NCI-H2029 treated with DMSO at 0.1 percent for 48 hours (cell line): Measurements from ENCODE around the gene SLC4A5.
"Not testable (repeated sequence)": the region's sequence is repeated elsewhere in the genome, so short reads cannot be mapped to it uniquely, and the experiment has no call there.

Source experiments
- DNase-seq: peaks from one replicate; lab custom pipeline; 2025; lab: John Stamatoyannopoulos, UW

Gene SLC4A5

GRCh38 chr2:74367789-74368188, 24.6 kb upstream of the SLC4A5 start:
- no peak for DNase-seq

- no peak for DNase-seq
These were observed 22.8 kb upstream of the SLC4A5 start for GRCh38 chr2:74366036-74366435.

DNA sequence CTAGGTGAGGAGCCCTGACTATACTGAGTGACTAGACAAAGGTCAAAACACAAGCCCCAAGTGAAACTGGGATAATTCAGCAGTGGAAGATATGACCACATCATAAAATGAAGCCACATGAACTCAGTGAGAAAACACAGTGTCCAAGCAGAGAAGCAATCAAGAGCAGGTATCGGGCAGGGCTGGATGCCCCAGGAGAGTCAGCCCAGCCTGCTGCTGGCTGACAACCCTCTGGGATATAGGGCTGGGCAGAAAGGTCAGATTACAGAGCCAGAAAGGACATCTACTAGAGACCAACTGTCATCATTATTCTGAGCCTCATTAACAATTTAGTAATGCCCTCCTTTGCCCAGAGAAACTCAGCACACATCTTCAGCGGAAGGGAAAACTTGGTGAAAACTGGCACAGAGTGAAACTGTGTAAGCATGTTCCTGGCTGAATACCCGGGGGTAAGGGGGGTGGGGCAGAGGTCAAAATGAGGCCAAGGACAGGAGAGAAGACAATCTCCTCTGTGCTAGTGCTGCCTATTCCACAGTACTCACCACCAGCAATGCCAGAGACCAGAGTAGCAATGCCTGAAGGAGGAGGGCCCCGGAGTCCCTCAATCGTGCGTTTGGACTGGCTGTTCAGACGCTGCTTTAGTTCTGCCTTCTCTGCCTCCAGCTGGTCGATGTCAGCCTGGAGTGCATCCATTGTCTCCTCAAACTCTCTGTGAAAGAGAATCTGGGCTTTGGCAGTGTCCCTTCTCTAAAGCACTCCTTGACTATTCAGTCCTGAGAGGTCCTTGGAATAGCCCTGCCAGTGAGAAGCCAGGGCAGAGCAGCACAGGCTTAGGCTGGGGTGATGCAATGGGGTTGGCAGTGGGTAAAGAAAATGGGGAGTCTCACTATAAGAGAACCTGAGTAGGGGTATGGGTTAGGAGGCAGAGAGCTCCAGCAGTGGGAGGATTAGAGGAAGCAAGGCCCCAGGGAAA, 21.6 kb upstream of the SLC4A5 start:
- no peak for DNase-seq

DNA sequence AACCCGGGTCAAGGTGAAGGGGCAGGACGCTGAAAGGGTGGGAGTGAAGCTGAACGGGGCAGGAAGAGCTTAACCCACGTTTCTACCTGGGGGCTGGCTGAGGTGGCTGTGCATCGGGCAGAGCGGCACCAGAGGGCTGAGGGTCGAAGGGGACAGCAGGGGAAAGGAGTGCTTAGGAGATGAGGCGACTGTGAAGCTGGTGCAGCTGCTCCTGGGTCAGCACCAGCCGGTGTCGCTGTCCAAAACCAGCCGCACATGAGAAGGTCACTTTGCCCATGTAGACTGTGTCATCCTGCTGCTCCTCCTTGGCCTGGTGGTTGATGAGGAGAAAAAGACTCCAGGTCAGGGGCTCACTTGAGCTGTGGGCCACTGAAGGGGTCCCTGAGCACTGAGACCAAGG, 18.1 kb upstream of the SLC4A5 start:
- DNase-seq: no peak

GRCh38 chr2:74357627-74358026, 14.4 kb upstream of the SLC4A5 start:
- DNase-seq: no peak

- no peak for DNase-seq
These were observed 6.7 kb upstream of the SLC4A5 start for GRCh38 chr2:74349889-74350288.

- DNase-seq: no peak
These were observed 4.5 kb upstream of the SLC4A5 start for GRCh38 chr2:74347742-74348141.

DNA sequence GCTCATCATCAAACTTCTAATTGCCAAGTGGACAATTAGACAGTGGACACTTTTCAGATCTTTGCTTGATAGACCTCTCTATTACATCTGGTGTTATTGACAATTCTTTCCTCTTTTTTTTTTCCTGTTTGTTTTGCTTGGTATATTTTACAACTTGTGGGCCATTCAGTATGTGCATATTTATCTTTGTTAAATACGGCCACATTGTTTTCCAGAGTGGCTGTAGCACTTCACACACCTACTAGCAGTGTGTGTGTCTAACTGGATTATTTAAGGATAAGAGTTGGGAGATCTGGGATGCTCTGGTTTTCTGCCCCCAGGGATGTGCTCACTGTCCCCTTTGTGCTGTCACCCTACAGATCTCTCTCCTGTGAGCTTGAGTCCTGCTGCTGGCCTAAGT, 4.1 kb upstream of the SLC4A5 start:
- DNase-seq: no peak

DNA sequence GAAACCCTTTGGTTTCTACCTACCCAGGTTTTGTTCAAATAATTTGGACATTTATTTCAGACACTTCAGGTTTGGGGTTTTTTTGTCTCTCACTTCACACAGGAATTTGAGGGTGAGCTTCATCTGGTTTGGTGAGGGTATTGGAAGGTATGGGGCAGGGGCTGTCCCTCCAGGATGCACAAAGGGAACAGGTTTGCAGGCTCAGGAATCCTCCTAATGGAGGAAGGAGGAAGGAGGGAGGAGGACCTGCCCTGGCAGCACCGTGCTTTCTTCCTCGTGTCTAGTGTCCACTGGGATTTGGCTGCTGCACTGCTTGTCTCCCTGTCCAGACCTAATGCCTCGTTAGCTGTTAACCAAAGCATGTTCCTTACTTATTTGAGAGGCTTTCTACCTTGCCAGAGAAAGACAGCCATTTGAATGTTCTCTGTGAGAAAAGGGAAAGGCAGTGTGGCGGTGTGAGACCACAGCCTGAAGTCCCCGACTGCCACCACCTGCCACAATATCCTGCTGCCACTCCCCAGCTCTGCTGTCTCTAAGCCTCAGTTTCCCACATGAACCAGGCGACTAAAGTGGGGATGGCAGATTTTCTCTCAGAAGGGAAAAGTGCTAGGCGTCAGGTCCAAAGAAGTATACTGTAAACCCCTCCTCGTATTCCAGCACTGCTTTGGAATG, 2.2 kb upstream of the SLC4A5 start:
- no peak for DNase-seq

- DNase-seq: not testable (repeated sequence)
These were observed 7.0 kb downstream of the SLC4A5 start for GRCh38 chr2:74336227-74336626.

- peak; percentile 7 for DNase-seq
These were observed 8.3 kb downstream of the SLC4A5 start for GRCh38 chr2:74334931-74335333.

DNA sequence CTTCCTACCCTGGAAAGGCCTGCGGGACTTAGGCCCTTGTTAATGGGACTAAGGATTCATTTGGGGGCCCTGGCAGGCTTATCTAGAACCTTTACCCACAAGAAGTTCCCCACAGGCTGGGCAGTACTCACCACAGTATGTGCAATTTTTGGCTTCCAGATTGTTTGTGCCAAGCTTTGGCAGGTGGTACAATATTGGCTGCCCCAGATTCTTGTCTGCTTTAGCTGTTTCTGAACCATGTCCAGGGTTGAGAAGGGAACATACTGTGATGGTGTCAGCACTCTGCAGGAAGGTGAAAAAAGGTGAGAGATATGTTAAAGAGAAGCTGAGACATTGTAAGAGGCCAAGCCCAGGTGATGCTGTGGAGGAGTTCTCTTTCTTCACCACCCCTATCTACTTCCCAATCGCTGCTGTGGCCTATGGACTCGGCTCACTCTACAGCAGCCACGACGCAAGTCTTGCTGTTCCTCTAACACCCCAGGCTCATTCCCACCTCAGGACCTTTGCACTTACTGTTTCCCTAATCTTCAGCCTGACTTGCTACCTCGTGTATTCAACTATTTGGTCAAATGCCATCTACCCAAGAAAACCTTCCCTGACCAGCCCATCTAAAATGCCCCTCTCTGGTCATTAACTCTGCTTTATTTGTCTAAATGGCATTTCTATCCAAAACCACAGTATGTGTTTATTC, 9.2 kb downstream of the SLC4A5 start:
- DNase-seq: no peak

- peak; percentile 8 for DNase-seq
These were observed 10.0 kb downstream of the SLC4A5 start for GRCh38 chr2:74333175-74333574.

DNA sequence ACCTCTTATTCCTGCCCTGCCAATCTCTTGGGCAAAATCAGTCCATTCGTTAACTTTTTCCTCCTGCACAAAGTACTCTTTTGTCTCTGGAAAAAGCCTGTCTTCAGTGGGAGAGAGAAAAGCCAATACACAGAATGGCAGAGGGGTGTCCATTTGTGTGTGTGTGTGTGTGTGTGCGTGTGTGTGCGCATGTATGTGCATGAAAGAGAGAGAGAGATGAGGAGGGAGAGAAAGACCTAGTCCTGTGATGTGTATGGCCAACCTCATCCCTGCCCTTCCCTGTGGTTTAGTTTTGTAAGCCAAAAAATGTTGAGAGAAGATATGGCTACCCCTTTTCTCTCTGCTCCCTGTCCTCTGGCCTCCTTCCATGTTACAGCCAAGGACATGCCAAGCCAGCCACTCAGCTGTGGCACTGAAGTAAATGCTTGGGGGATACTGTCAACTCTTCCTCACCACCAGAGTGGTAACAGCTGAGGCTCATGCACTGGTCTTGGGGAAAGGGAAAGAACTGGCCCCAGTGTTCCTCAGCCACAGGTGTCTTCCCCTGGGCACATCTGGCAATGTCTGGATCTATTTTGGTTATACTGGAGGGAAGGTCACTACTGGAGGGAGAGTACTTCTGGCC, 10.6 kb downstream of the SLC4A5 start:
- no peak for DNase-seq

GRCh38 chr2:74328573-74328972, 14.6 kb downstream of the SLC4A5 start:
- no peak for DNase-seq

GRCh38 chr2:74328074-74328473, 15.1 kb downstream of the SLC4A5 start:
- no peak for DNase-seq

- DNase-seq: no peak
These were observed 15.6 kb downstream of the SLC4A5 start for GRCh38 chr2:74327627-74328026.

GRCh38 chr2:74327199-74327598, 16.0 kb downstream of the SLC4A5 start:
- no peak for DNase-seq

GRCh38 chr2:74325815-74326214, 17.4 kb downstream of the SLC4A5 start:
- DNase-seq: no peak

DNA sequence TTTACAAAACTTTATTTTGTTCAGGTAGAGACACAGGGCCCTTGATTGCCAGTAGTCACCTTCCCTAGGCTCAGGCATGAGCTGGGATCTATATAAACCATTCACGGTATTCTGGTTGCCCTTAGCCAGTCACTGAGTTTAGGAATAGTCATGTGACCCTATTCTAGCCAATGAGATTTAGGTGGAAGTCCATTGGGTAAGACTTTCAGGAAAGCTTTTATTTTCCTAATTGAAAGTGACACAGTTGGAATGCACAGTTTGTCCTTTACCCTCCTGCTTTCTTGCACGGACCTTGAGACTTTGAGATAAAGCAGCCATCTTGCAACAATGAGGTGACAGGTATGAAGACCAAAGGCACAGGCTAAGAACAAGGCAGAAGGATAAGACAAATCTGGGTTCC, 21.5 kb downstream of the SLC4A5 start:
- no peak for DNase-seq

DNA sequence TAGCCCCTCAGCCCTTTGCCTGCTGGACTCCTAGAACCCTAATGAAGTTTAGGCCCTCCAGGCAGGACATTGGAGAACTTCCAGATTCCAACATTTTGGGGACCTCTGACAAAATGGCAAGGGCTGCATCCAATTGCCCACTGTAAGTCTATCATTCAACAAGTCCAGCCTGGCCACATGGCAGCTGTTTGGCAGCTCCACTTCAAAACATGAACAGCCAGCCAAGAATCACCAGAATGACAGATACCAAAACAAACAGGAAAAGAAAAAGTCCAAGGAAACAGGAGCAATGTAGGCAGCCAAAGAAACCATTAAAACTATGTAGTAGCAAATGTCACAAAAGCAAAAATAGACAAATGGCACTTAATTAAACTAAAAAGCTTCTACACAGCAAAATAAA, 25.5 kb downstream of the SLC4A5 start:
- DNase-seq: no peak

DNA sequence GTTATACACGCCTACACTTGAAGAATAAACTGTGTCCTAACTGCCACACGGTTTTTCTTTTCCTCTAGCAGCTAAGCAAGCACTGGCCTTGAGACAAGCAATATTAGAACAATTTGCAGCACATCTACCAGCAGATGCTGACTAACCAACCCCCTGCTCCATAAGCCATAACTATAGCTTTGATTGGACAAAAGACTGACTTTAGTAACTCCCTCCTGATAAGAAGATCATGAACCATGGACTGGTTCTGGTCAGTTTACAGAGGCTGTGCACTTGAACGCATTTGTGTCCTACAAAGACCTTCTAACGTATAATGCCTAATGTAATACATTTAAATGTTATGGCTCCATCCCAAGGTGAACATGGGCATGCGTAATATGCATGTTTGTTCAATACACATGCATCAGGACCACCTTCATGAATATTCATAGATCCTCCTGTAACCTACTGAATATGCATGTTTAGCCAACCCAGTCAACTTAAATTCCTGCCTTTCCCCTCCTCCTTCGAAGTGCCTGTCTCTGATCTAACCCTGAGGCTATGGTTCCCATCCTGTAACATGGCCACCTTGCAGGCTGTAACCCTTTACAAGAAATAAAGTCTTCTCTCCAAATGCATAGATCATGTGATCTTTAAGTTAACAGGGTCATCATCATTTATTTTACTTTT, 26.5 kb downstream of the SLC4A5 start:
- no peak for DNase-seq
